Gastrocnemius medialis (tissue), 4 donors: ENCODE data around the gene CADPS. TPM values are rescaled to one million over a fixed set of nuclear protein-coding genes. Genes with fewer than 3 reads are reported as not detected.

Experiments used
- ATAC-seq, 2 donors: fragments of 150-250 bp; one replicate each; pipeline ENCODE4 v1.9.1; 2016
- DNase-seq, 2 donors: peaks; one replicate each; pipeline ENCODE4 v3.0.0-alpha.2; 2019
- H3K27ac ChIP-seq, 4 donors: fragments of 200-600 bp; sonication (generic); 1 replicate in 1 of 4; 2 replicates in 3 of 4; pipeline ENCODE4 v1.5.1; 2016 to 2018; ENCODE audit warnings: mild to moderate bottlenecking in 2 of 4, moderate library complexity in 1 of 4
- H3K27me3 ChIP-seq, 3 donors: fragments of 200-600 bp; sonication (generic) in 2 of 3; 1 replicate in 1 of 3; 2 replicates in 2 of 3; pipeline versions ENCODE4 v1.5.1 to v1.6.0; 2016 to 2019; ENCODE audit warnings: mild to moderate bottlenecking in 1 of 3, moderate library complexity in 1 of 3
- H3K36me3 ChIP-seq, 2 donors: fragments of 200-600 bp; sonication (generic) in 1 of 2; one replicate each; pipeline ENCODE4 v1.5.1; 2017 to 2018
- H3K4me1 ChIP-seq, 2 donors: fragments of 200-600 bp; sonication (generic) in 1 of 2; one replicate each; pipeline ENCODE4 v1.5.1; 2016 to 2017; ENCODE audit warnings: mild to moderate bottlenecking in 2 of 2
- H3K4me3 ChIP-seq, 4 donors: fragments of 200-600 bp; sonication (generic) in 3 of 4; 1 replicate in 1 of 4; 2 replicates in 3 of 4; pipeline ENCODE4 v1.5.1; 2016 to 2019; ENCODE audit warnings: mild to moderate bottlenecking in 2 of 4
- H3K9me3 ChIP-seq, 3 donors: fragments of 200-600 bp; sonication (generic) in 2 of 3; 1 replicate in 1 of 3; 2 replicates in 2 of 3; pipeline ENCODE4 v1.5.1; 2016 to 2019
- CTCF ChIP-seq, 5 experiments: fragments of 450-650 bp in 3 of 5; fragments of 200-600 bp in 2 of 5; sonication (generic) in 2 of 5; IDR thresholded peaks in 4 of 5; conservative IDR thresholded peaks in 1 of 5; 1 replicate in 4 of 5; 2 replicates in 1 of 5; pipeline ENCODE4 v1.5.1; 2016 to 2019; ENCODE audit warnings: antibody characterized with exemption in 5 of 5, mild to moderate bottlenecking in 3 of 5, moderate library complexity in 3 of 5
- POLR2A ChIP-seq, 2 donors: fragments of 450-650 bp; IDR thresholded peaks; one replicate each; pipeline ENCODE4 v1.6.1; 2017; ENCODE audit warnings: antibody characterized with exemption in 2 of 2, mild to moderate bottlenecking in 2 of 2, moderate library complexity in 2 of 2
- in situ Hi-C, 4 donors: fragments of 200-750 bp; cut with MboI; loops; one replicate each; pipeline versions ENCODE4 v1.15.0 to v1.8.0; 2017; ENCODE audit warnings: low sequenced_read_pairs in 4 of 4
- intact Hi-C: fragments of 100-400 bp; cut with DNase I; formaldehyde crosslinking; loops from one replicate; pipeline ENCODE4 v1.15.1; 2023; ENCODE audit warnings: low total_unique reads
- total RNA-seq, 4 donors: library from RNA; depleted of rRNA; stranded (reverse); fragments of >200 nt; gene quantifications; one replicate each; pipeline versions ENCODE4 v1.1.0 to v1.2.3, GENCODE V29; 2016

The CADPS gene
- total RNA-seq, 4 donors from 2014 or later, result 2.1 TPM; not detected in 3

GRCh38 chr3:62554264-62554799, 320.9 kb downstream of the CADPS start:
- intact Hi-C loops, result no loop called here

GRCh38 chr3:62553811-62554210, 321.4 kb downstream of the CADPS start:
- no peak overlapping the region for H3K4me3 ChIP-seq
- no peaks in the 10 kb centered on the region for H3K36me3 ChIP-seq
- in situ Hi-C loops (no loop called here), intact Hi-C loops (no loop called here)
- no peak for TF ChIP-seq CTCF (IDR thresholded peaks at IDR 0.05 in 4 of 5, conservative IDR thresholded peaks at IDR 0.05 in 1 of 5)
- no peaks in the 10 kb centered on the region for H3K9me3 ChIP-seq
- DNase-seq, result no peak
- no peak for ATAC-seq
- no peaks in the 10 kb centered on the region for H3K27me3 ChIP-seq
- no peak overlapping the region for H3K27ac ChIP-seq
- no peaks in the 10 kb centered on the region for H3K4me1 ChIP-seq

More at GRCh38 chr3:62554264-62554799, 320.9 kb downstream of the CADPS start:
- Histone ChIP-seq H3K9me3 (no peaks in the 10 kb centered on the region), H3K4me1 (no peaks in the 10 kb centered on the region), H3K27me3 (no peaks in the 10 kb centered on the region), H3K27ac (no peak overlapping the region), H3K36me3 (no peaks in the 10 kb centered on the region), H3K4me3 (no peak overlapping the region)
- no peak for DNase-seq
- ATAC-seq, result no peak
- in situ Hi-C loops, result no loop called here
- no peak for TF ChIP-seq POLR2A (IDR thresholded peaks at IDR 0.05)
- no peak for TF ChIP-seq CTCF (IDR thresholded peaks at IDR 0.05 in 4 of 5, conservative IDR thresholded peaks at IDR 0.05 in 1 of 5)

GRCh38 chr3:62551556-62551955, 323.7 kb downstream of the CADPS start:
- in situ Hi-C loops, result no loop called here
- H3K27me3 ChIP-seq, result no peaks in the 10 kb centered on the region
- no peaks in the 10 kb centered on the region for H3K4me1 ChIP-seq
- TF ChIP-seq CTCF (IDR thresholded peaks at IDR 0.05 in 4 of 5, conservative IDR thresholded peaks at IDR 0.05 in 1 of 5) (no peak), POLR2A (IDR thresholded peaks at IDR 0.05) (no peak)
- H3K4me3 ChIP-seq, result no peak overlapping the region
- no peaks in the 10 kb centered on the region for H3K9me3 ChIP-seq
- no peak overlapping the region for H3K27ac ChIP-seq
- H3K36me3 ChIP-seq, result no peaks in the 10 kb centered on the region
- DNase-seq (no peak), ATAC-seq (no peak)
- intact Hi-C loops, result no loop called here

GRCh38 chr3:62550439-62550838, 324.8 kb downstream of the CADPS start:
- no peaks in the 10 kb centered on the region for H3K36me3 ChIP-seq
- H3K27ac ChIP-seq, result no peak overlapping the region
- no peak for ATAC-seq
- TF ChIP-seq CTCF (IDR thresholded peaks at IDR 0.05 in 4 of 5, conservative IDR thresholded peaks at IDR 0.05 in 1 of 5) (no peak), POLR2A (IDR thresholded peaks at IDR 0.05) (no peak)
- DNase-seq, result no peak
- no peaks in the 10 kb centered on the region for H3K4me1 ChIP-seq
- H3K9me3 ChIP-seq, result no peaks in the 10 kb centered on the region
- in situ Hi-C loops, result no loop called here
- H3K4me3 ChIP-seq, result no peak overlapping the region
- intact Hi-C loops, result no loop called here
- no peaks in the 10 kb centered on the region for H3K27me3 ChIP-seq
